GM12891 (cell line): Measurements from ENCODE around the gene SEC24D.

Experiments
- PAX5 ChIP-seq: IDR thresholded peaks from 2 replicates; pipeline ENCODE4 v1.6.1; 2011; ENCODE audit warnings: low read length, moderate library complexity, mild to moderate bottlenecking; ENCODE audit not compliant: insufficient read depth, severe bottlenecking
- POLR2A ChIP-seq: IDR thresholded peaks from 2 replicates; pipeline ENCODE4 v1.6.1; 2011; ENCODE audit warnings: low read depth, low read length, control low read depth
- POLR2AphosphoS5 ChIP-seq: IDR thresholded peaks from 2 replicates; pipeline ENCODE4 v1.6.1; 2011; ENCODE audit warnings: low read depth, low read length, control low read depth
- POU2F2 ChIP-seq: IDR thresholded peaks from 2 replicates; pipeline ENCODE4 v1.6.1; 2011; ENCODE audit warnings: low read depth, mild to moderate bottlenecking, control low read depth, low read length, moderate library complexity
- SPI1 ChIP-seq: IDR thresholded peaks from 2 replicates; pipeline ENCODE4 v1.6.1; 2011; ENCODE audit warnings: low read depth, low read length, control low read depth
- TAF1 ChIP-seq: IDR thresholded peaks from 2 replicates; pipeline ENCODE4 v1.6.1; 2011; ENCODE audit warnings: low read depth, low read length, control low read depth

- TF ChIP-seq POLR2A (no peak), TAF1 (no peak), POLR2AphosphoS5 (no peak), SPI1 (no peak), POU2F2 (no peak), PAX5 (no peak)
Measured at GRCh38 chr4:118848901-118849300, 13.0 kb upstream of the SEC24D start.
